HG02943 (cell line): ENCODE data around the gene ELMO1.
A peak's percentile ranks its signal among the peaks of the same experiment; 100 is the strongest.

ENCODE experiments used
- ATAC-seq: cut with Tn5 transposase; IDR thresholded peaks from one replicate; pipeline ENCODE4 v1.9.1; 2021; ENCODE audit warnings: mild to moderate bottlenecking, low read depth, moderate library complexity; ENCODE audit not compliant: unreplicated experiment

Gene ELMO1

DNA sequence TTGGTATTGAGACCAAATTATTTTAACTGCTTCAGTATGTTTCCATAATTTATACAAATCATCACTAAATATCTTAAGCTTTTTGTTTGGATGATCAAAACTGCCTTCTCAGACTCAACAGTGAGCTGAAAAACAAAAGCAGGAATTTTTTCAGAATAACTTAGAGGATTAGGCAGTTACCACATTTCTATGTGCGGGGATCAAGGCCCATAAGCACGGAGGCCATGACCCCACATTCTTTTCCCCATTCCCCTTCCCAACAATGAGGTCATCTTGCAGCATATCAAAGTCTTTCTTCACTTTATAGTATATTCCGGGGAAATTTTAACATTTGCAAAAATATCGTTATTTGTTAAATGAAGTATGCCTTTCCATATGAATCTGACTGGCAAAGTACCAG lies 125.8 kb downstream of the ELMO1 start:
- ATAC-seq, result no peak

- ATAC-seq, result no peak
These were observed 127.7 kb downstream of the ELMO1 start for GRCh38 chr7:37320848-37321468.

DNA sequence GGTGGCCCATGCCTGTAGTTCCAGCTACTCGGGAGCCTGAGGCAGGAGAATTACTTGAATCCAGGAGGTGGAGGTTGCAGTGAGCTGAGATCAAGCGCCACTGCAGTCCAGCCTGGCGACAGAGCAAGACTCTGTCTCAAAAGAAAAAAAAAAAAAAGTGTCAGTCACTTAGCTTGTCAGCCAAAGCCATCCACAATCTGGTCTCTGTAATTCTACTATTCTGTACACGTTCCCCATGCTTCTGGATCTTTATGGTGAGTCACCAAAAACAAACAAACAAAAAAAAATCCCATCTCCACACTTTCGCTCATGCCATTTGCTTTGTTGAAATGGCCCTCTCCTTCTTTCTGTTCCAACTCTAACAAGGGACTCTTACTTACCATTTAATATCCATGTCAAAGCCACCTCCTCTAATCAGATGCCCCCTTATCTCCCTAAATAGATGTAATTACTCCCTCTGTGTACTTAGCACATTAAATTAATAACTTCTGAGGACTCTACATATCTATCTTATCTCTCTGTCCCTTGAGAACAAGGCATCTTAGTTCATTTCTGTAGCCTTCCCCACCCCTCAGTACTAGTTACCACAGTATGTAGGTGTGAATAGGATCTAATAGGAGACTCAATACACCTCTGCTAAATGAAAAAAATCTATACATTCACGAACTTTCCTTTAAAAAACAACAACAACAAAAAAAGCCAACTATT lies 128.4 kb downstream of the ELMO1 start:
- ATAC-seq, result no peak

DNA sequence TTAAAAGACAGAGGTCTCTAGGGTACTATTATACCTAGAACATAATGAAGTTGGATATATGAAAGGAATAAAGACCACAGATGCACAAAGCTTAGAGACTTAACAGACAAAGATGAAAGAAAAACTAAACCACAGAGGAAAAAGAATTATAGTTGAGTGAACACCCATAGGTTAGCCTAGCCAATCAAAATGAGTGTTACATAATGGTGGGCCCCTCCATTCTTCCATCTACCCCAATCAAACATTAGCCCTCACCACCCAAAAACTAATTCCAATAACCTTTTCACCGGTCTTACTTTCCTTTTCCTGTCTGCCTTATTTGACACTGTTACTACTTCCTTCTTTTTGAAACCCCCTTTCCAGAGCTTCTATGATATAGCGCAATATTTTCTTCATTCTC lies 130.1 kb downstream of the ELMO1 start:
- no peak for ATAC-seq

- no peak for ATAC-seq
These were observed 132.6 kb downstream of the ELMO1 start for GRCh38 chr7:37315772-37316715.

GRCh38 chr7:37312608-37313007 lies 136.1 kb downstream of the ELMO1 start:
- no peak for ATAC-seq

- ATAC-seq, result peak; percentile 52
These were observed 137.3 kb downstream of the ELMO1 start for GRCh38 chr7:37311355-37311754.

DNA sequence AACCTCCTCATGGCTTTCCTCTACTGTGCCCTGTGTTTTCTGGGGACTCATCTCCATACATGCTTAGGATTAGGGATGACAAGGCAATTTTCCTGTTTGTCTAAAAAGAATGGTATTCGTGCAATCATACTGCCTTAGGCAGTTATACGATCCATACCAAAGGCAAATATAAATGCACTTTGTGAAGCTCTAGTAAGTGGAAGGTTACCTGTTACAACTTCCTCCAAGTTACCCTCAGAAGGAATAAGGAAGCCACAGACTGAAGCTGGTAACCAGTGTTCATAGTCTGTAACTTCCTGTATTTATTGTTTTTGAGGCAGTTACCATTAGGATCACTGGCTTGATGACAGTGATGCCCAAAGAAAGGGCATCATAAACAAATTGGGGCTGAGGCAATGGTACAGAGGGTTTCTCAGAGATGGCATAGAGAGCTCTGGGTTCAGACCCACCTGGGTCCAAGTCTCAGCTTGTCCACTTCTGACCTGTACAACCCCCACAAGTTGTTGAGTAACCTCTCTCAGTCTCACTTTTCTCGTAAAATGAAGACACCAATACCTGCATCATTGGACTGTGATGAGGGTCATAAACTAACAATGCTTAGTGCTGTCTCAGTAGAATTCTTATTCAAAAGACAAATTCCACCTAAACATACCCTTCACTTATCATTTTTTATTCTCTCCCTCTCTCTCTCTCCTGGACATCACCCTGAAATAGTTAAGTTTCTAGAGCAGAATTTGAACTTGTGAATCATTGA lies 138.2 kb downstream of the ELMO1 start:
- no peak for ATAC-seq

GRCh38 chr7:37309493-37309892 lies 139.2 kb downstream of the ELMO1 start:
- ATAC-seq, result no peak

DNA sequence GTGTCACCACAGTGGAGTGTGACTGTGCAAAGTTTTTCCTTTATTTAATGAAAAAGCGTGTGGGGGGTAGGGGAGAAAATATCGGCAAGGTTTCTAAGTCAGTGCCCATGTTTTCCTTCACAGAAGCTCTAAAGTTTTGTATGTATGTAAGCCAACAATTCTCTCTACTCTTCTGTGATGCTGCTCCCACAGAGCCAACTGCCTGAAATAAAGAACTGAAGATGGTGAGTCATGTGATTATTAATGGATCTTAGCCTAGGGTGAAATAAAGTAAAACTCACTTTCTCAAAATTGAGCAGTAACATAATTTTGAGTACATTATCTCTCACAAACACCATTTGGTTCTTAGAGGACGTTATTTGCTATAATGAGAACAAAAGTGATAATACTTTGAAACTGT lies 143.7 kb downstream of the ELMO1 start:
- ATAC-seq, result no peak

- ATAC-seq, result no peak
These were observed 151.1 kb downstream of the ELMO1 start for GRCh38 chr7:37297546-37297945.

DNA sequence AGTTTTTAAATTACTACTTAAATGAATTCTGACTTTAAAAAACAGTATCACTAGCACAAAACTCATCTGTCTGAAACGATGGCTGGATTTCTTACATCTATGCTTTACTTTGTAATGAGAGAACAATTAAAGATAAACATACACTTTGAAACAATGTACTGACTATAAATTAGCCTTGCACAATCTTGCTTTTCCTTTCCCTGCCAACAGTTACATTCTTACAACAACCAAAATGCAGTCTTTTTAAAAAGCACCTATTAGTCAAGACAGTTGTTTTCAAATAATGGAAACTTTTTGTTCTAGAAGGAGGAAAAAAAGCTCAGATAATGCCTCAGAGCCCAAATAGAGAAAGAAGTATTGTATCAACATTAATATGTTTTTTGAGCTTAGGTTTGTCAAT lies 153.3 kb downstream of the ELMO1 start:
- ATAC-seq, result no peak

DNA sequence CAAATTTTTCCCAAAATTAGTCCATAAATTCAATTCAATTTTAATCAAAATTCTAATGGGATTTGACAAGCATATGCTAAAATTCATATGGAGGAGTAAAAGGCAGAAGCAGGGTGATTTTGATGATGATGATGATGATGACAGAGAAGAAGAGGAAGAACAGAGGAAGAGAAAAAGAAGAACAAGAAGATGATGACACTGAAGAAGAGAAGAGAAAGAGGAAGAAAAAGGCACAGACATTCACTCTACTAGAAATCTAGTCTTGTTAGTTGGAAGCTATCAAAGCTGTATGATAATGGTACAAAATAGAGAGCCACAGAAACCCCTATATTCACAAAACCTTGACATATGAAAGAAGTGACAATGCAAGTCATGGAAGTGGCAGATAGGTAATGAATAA lies 157.9 kb downstream of the ELMO1 start:
- no peak for ATAC-seq

GRCh38 chr7:37289781-37290180 lies 158.9 kb downstream of the ELMO1 start:
- ATAC-seq, result no peak

- no peak for ATAC-seq
These were observed 159.3 kb downstream of the ELMO1 start for GRCh38 chr7:37289367-37289766.

DNA sequence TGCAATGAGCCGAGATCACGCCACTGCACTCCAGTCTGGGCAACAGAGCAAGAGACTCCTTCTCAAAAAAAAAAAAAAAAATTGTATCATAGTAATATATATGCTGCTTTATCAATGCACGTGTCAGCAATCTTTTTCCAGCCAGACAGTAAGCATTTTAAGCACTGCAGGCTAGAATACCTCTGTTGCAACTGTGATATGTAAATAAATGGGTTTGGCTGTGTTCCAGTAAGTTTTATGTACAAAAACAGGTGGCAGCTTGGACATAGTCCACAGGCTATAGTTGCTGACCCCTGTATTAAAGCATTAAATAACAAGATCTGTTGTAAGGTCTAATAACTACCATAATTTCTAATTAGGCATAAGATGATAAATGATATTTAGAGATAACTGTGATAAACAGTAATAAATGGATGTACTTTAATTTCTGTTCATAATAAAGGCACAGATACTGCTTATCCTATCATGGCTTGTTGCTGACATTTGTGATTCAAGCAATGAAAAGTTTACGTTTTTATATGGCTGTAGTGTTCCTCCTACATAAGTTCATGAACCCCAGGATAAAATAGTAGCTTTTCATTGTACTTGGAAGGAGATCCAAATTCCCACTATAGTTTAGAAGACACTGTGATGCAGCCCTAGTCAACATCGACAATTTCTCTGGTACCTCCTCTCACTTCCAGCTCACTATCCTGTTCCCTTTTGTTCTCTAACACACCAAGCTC lies 161.4 kb downstream of the ELMO1 start:
- ATAC-seq, result no peak

GRCh38 chr7:37286454-37286832 lies 162.2 kb downstream of the ELMO1 start:
- ATAC-seq, result no peak

DNA sequence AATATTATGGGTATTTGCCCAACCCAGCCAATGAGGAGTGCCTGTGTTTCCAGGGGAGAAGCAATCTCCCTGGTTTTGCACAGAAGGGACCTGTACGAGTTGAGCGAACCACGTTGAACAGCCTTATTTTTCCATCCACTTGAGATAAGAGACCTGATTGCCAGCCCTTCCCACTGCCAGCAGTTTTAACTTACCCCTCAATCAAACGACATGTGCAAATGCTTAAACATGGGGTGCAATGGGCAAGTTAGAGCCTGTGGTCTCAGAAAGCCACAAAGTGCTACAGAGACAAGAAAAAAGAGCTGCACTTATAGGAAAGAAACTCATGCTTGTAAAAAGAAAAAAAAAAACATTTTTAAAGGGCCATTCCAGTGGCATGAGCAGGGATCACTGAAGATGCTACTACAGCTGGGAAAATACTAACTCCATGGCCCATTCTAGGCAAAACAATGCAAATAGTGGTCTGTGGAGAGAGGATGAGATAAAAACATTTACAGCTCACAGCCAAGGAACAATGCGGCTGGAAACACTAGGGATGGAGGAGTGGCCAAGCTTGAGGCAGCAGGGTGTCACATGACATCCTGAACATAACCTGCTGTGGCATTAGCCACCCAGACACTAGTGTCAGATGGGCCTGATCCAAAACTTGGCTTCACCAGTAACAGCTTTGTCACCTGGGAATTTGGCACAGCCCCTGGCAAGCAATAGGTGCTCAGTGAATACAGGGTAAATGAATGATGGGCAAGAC lies 162.8 kb downstream of the ELMO1 start:
- ATAC-seq, result no peak

GRCh38 chr7:37284805-37285231 lies 163.8 kb downstream of the ELMO1 start:
- no peak for ATAC-seq
